GM23338 (cell line): ENCODE results near the gene PRR18. TPM values are rescaled to one million over a fixed set of nuclear protein-coding genes. Genes with fewer than 3 reads are reported as not detected.

Experiments
- ATAC-seq: fragments of 200-7000 bp; cut with Tn5 transposase; 3 replicates; pipeline ENCODE4 v1.9.1; 2020
- DNase-seq: peaks from one replicate; pipeline ENCODE4 v3.0.0-alpha.2; 2015; ENCODE audit warnings: low spot score
- H2AFZ ChIP-seq: fragments of 200-600 bp; sonication (generic); 2 replicates; pipeline ENCODE4 v1.8.0; 2016; ENCODE audit warnings: antibody characterized with exemption, mild to moderate bottlenecking, moderate library complexity
- H3F3A ChIP-seq: fragments of 200-600 bp; sonication (generic); replicated peaks from 2 replicates; pipeline ENCODE4 v1.8.0; 2017; ENCODE audit warnings: antibody characterized with exemption, mixed run types, low read depth
- H3K27ac ChIP-seq: fragments of 200-600 bp; sonication (generic); 2 replicates; pipeline ENCODE4 v1.6.1; 2016; ENCODE audit warnings: low read depth
- H3K27me3 ChIP-seq: fragments of 200-600 bp; sonication (generic); 2 replicates; pipeline ENCODE4 v1.8.0; 2016; ENCODE audit warnings: mild to moderate bottlenecking, mixed run types, moderate library complexity; ENCODE audit not compliant: insufficient read depth
- H3K36me3 ChIP-seq: fragments of 200-600 bp; sonication (generic); 2 replicates; pipeline ENCODE4 v1.8.0; 2016; ENCODE audit warnings: mild to moderate bottlenecking; ENCODE audit not compliant: insufficient read depth
- H3K4me1 ChIP-seq: fragments of 200-600 bp; sonication (generic); 2 replicates; pipeline ENCODE4 v1.8.0; 2016; ENCODE audit warnings: mild to moderate bottlenecking, moderate library complexity; ENCODE audit not compliant: insufficient read depth
- H3K4me2 ChIP-seq: fragments of 200-600 bp; sonication (generic); 2 replicates; pipeline ENCODE4 v1.7.1; 2017; ENCODE audit warnings: mixed run types
- H3K4me3 ChIP-seq: fragments of 200-600 bp; sonication (generic); 2 replicates; pipeline ENCODE4 v1.6.1; 2016; ENCODE audit warnings: mixed run types
- H3K79me2 ChIP-seq: fragments of 200-600 bp; sonication (generic); replicated peaks from 2 replicates; pipeline ENCODE4 v1.8.0; 2017; ENCODE audit warnings: mild to moderate bottlenecking; ENCODE audit not compliant: insufficient read depth
- H3K9me2 ChIP-seq: fragments of 200-600 bp; sonication (generic); 2 replicates; pipeline ENCODE4 v1.8.0; 2017; ENCODE audit not compliant: insufficient read depth
- H4K20me1 ChIP-seq: fragments of 200-600 bp; sonication (generic); replicated peaks from 2 replicates; pipeline ENCODE4 v1.8.0; 2017; ENCODE audit warnings: mild to moderate bottlenecking; ENCODE audit not compliant: insufficient read depth
- H3K27ac Mint-ChIP-seq: 2 replicates; pipeline ENCODE4 v1.8.0; 2020; ENCODE audit warnings: inconsistent platforms, mild to moderate bottlenecking, moderate library complexity, mixed read lengths
- H3K27me3 Mint-ChIP-seq: 3 replicates; pipeline ENCODE4 v1.8.0; 2022; ENCODE audit warnings: low read depth, mild to moderate bottlenecking, moderate library complexity, mixed read lengths, inconsistent platforms; ENCODE audit not compliant: insufficient read depth, poor library complexity
- H3K36me3 Mint-ChIP-seq: 3 replicates; pipeline ENCODE4 v1.8.0; 2021; ENCODE audit warnings: low read depth, mild to moderate bottlenecking, inconsistent platforms, moderate library complexity, mixed read lengths
- H3K4me1 Mint-ChIP-seq: 3 replicates; pipeline ENCODE4 v1.8.0; 2020; ENCODE audit warnings: mild to moderate bottlenecking, inconsistent platforms, mixed read lengths
- H3K4me3 Mint-ChIP-seq: 3 replicates; pipeline ENCODE4 v1.8.0; 2021; ENCODE audit warnings: moderate library complexity, mild to moderate bottlenecking, inconsistent platforms, mixed read lengths
- H3K9me3 Mint-ChIP-seq: 3 replicates; pipeline ENCODE4 v1.8.0; 2020; ENCODE audit warnings: moderate library complexity, mild to moderate bottlenecking, inconsistent platforms, mixed read lengths
- CREB1 ChIP-seq: fragments of 250-450 bp; sonication (Bioruptor Pico); IDR thresholded peaks from 2 replicates; pipeline ENCODE4 v1.5.0; 2020; ENCODE audit warnings: low read depth, mild to moderate bottlenecking, moderate library complexity
- ETS1 ChIP-seq: IDR thresholded peaks from 2 replicates; pipeline ENCODE4 v1.6.1; 2016; ENCODE audit warnings: antibody characterized with exemption
- EZH2phosphoT487 ChIP-seq: fragments of 200-600 bp; sonication (generic); IDR thresholded peaks from one replicate; pipeline ENCODE4 v1.8.1; 2018; ENCODE audit warnings: antibody characterized with exemption; ENCODE audit not compliant: unreplicated experiment
- JUNB ChIP-seq: IDR thresholded peaks from one replicate; pipeline ENCODE4 v1.6.1; 2016; ENCODE audit warnings: antibody characterized with exemption; ENCODE audit not compliant: unreplicated experiment
- NANOG ChIP-seq: IDR thresholded peaks from 2 replicates; pipeline ENCODE4 v1.6.1; 2016; ENCODE audit warnings: antibody characterized with exemption, borderline replicate concordance
- STAT1 ChIP-seq: IDR thresholded peaks from one replicate; pipeline ENCODE4 v1.6.1; 2016; ENCODE audit warnings: antibody characterized with exemption; ENCODE audit not compliant: unreplicated experiment
- ZNF331 ChIP-seq: fragments of 250-450 bp; sonication (Bioruptor Pico); IDR thresholded peaks from 2 replicates; pipeline ENCODE4 v1.5.0; 2020; ENCODE audit warnings: low read depth, mild to moderate bottlenecking, moderate library complexity
- ZNF462 ChIP-seq: fragments of 250-450 bp; sonication (Bioruptor Pico); IDR thresholded peaks from 2 replicates; pipeline ENCODE4 v1.5.0; 2020; ENCODE audit warnings: mild to moderate bottlenecking, moderate library complexity
- polyA plus RNA-seq: library from polyadenylated mRNA; unstranded; fragments of >200 nt; fragmentation: Nextera tagmentation; extraction: Ambion mirVana; gene quantifications from 2 replicates; pipeline ENCODE4 v1.2.1, GENCODE V29; 2016
- total RNA-seq: library from RNA; depleted of rRNA; stranded (reverse); fragments of >200 nt; shearing (Covaris generic); gene quantifications from 2 replicates; pipeline ENCODE4 v1.2.3, GENCODE V29; 2014

The PRR18 gene
- total and polyA plus RNA-seq, 2 experiments from 2014 or later: 0.24 TPM; not detected in 1

- Histone ChIP-seq H3K36me3 (peaks cover 11% of the 10 kb centered on the region), H3K4me3 (no peak overlapping the region), H4K20me1 (no peaks in the 10 kb centered on the region), H2AFZ (no peak overlapping the region), H3K4me1 (peaks cover 10% of the 10 kb centered on the region; the same call in 1 of the 2 replicates), H3F3A (no peaks in the 10 kb centered on the region), H3K27me3 (no peaks in the 10 kb centered on the region), H3K9me2 (no peaks in the 10 kb centered on the region), H3K4me2 (no peak overlapping the region), H3K79me2 (no peaks in the 10 kb centered on the region), H3K27ac (no peak overlapping the region)
- TF ChIP-seq NANOG (no peak), STAT1 (no peak), EZH2phosphoT487 (no peak), ETS1 (no peak), JUNB (no peak), CREB1 (no peak), ZNF331 (CRISPR knock-in tag) (no peak), ZNF462 (CRISPR knock-in tag) (no peak)
- Mint-ChIP-seq H3K27me3 (peaks cover 3% of the 10 kb centered on the region), H3K4me3 (no peak overlapping the region), H3K4me1 (peaks cover 12% of the 10 kb centered on the region), H3K9me3 (no peaks in the 10 kb centered on the region), H3K36me3 (peaks cover 13% of the 10 kb centered on the region), H3K27ac (peak overlapping the region; percentile 37)
- ATAC-seq: peak; percentile 27; the same call in 2 of the 3 replicates
- no peak for DNase-seq
Observed at GRCh38 chr6:166317261-166318212, 9.3 kb upstream of the PRR18 start.
